ENCODE data around the gene PUS7L. TPM values are rescaled to one million over a fixed set of nuclear protein-coding genes. Genes with fewer than 3 reads are reported as not detected.
A peak's percentile ranks its signal among the peaks of the same experiment; 100 is the strongest.
"Not testable (repeated sequence)": the region's sequence is repeated elsewhere in the genome, so short reads cannot be mapped to it uniquely, and the experiment has no call there.

The PUS7L gene
- total and polyA plus RNA-seq, 7 experiments from 2014 or later, result 14.0 to 39.0 (median 24.5) TPM

DNA sequence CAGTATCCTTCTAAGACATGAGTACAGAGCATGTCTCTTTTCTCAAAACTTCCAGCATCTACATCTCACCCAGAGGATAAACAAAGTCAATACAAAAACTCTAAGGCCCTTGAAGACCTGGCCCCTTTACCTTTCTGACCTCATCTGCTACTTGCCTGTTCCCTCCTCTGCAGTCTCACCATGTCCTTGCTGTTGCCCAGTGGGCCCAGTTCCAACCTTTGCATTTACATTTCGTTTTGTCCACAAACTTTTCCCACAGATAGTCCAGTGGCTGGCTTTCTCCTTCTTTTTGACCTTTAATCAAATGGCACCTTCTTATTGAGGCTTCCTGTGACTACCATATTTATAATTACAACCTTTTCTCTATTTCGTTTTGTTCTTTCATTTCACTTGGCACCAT, 1.8 kb upstream of the PUS7L start:
- Histone ChIP-seq H3K27me3 (ENCODE audit: control insufficient read depth in 2 of 2, insufficient read depth in 2 of 2, low read length in 2 of 2) (no peaks in the 10 kb centered on the region), H3K4me1 (ENCODE audit: control insufficient read depth in 2 of 2, insufficient read depth in 2 of 2, low read length in 2 of 2) (peaks cover 39 to 41% of the 10 kb centered on the region in 2 donors), H3K9me3 (ENCODE audit: control insufficient read depth in 2 of 3, low read length in 3 of 3) (no peaks in the 10 kb centered on the region), H3K36me3 (ENCODE audit: control insufficient read depth in 2 of 3, insufficient read depth in 3 of 3, low read length in 3 of 3) (no peaks in the 10 kb centered on the region), H3K4me3 (ENCODE audit: low read length) (peak overlapping the region; percentile 78), H3K27ac (ENCODE audit: low read depth, low read length) (peak overlapping the region; percentile 86)
- ChIA-PET POLR2A (interaction anchor here (1.0 to 7.3 kb wide), 3 partner anchors 46 to 75 kb away, joined by 3 to 76 read pairs (median 16); partner anchors contain the start of genes TMEM117 and TWF1), CTCF (interaction anchor here (1.8 kb wide), 1 partner anchor 46 kb away, joined by 6 read pairs; the partner anchor contains the start of gene TWF1)
- Mint-ChIP-seq H3K9me3 (peaks cover 0 to 5% (median 0%) of the 10 kb centered on the region in 11 donors), H3K27me3 (no peaks in the 10 kb centered on the region), H3K4me3 (peak overlapping the region; percentile 88 to 99 (median 97)), H3K36me3 (peaks cover 4 to 35% (median 13%) of the 10 kb centered on the region in 5 donors), H3K27ac (peak overlapping the region; percentile 84 to 99 (median 99)), H3K4me1 (peaks cover 49 to 78% (median 75%) of the 10 kb centered on the region in 7 donors)
- DNase-seq, result no peak
- ATAC-seq, result no peak
- intact Hi-C loops (cut with micrococcal nuclease), result no loop called here

DNA sequence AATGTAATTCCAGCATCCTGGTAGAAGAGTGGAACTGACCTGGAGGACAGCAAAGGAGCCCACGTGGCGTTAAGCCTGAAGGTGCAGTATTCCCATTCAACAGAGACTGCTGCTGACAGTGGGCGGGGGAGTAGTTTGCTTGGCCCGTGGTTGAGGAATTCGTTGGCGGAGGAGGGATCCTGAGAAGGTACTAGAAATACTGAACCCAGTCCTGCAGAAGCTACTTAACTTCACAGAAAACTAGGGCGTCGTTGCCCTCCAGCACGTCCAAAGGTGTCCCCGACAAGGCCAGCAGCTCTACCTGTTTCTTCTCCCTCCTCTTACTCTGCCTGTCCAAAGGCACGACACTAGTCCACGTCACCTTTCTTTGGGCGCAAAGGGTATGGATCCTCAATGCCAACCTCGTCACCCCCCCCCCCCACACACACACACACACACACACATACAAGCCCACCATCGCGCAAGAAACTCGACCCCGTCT, 303 bp downstream of the PUS7L start:
- peaks cover 0 to 5% (median 0%) of the 10 kb centered on the region in 3 experiments for H3K36me3 ChIP-seq (ENCODE audit: control insufficient read depth in 2 of 3, insufficient read depth in 3 of 3, low read length in 3 of 3)
- H3K27ac ChIP-seq (ENCODE audit: low read depth, low read length), result peak overlapping the region; percentile 86
- CTCF ChIA-PET, result interaction anchor here (0.7 to 1.4 kb wide), 3 partner anchors 23 to 124 kb away, joined by 4 to 6 read pairs (median 4); no protein-coding TSS in a partner anchor
- peak overlapping the region; percentile 78 for H3K4me3 ChIP-seq (ENCODE audit: low read length)
- POLR2A ChIA-PET, result interaction anchor here (0.6 to 7.3 kb wide), 6 partner anchors 18 to 77 kb away, joined by 3 to 76 read pairs (median 7); partner anchors contain the start of genes TMEM117 and TWF1
- intact Hi-C loops (cut with micrococcal nuclease), result loop anchor here (1.0 to 10.0 kb wide), 10 partner anchors 48 to 1971 kb away; partner anchors contain the start of genes ARID2 (in 2 of the 2), TMEM117 (in 2 of the 2), TWF1 (in 2 of the 2) and ANO6 (in 1 of the 2)
- DNase-seq, result peak in 3 of 9 donors; percentile 14 to 43 (median 38)
- Mint-ChIP-seq H3K27ac (peak overlapping the region; percentile 84 to 99 (median 99)), H3K27me3 (no peaks in the 10 kb centered on the region), H3K36me3 (peaks cover 4 to 38% (median 32%) of the 10 kb centered on the region in 5 donors), H3K4me1 (peaks cover 54 to 89% (median 86%) of the 10 kb centered on the region in 7 donors), H3K4me3 (peak overlapping the region; percentile 88 to 99 (median 97)), H3K9me3 (peaks cover 0 to 16% (median 0%) of the 10 kb centered on the region in 11 donors)
- no peaks in the 10 kb centered on the region for H3K9me3 ChIP-seq (ENCODE audit: control insufficient read depth in 2 of 3, low read length in 3 of 3)
- H3K27me3 ChIP-seq (ENCODE audit: control insufficient read depth in 2 of 2, insufficient read depth in 2 of 2, low read length in 2 of 2), result no peaks in the 10 kb centered on the region
- peak; percentile 9 for ATAC-seq
- H3K4me1 ChIP-seq (ENCODE audit: control insufficient read depth in 2 of 2, insufficient read depth in 2 of 2, low read length in 2 of 2), result peaks cover 40 to 41% of the 10 kb centered on the region in 2 donors

DNA sequence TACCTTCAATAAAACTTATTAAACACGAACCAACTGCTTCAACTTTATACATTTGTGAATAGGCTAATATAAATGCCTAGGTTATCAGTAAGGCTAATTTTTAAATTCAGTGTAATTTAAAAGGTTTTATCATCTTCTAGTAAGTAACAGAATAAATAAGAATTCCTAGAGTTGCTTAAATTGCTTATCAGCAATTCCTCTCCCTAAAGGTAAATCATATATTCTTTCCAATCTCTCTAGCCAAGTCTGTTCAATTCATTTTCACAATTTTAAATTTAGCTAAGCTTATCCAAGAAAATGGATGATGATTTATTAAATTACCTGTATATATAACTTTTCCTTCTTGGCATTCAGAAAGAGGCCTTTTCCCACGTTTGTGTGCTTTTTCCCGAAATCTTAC, 4.6 kb downstream of the PUS7L start:
- Histone ChIP-seq H3K36me3 (ENCODE audit: control insufficient read depth in 2 of 3, insufficient read depth in 3 of 3, low read length in 3 of 3) (peaks cover 0 to 9% (median 0%) of the 10 kb centered on the region in 3 experiments), H3K4me3 (ENCODE audit: low read length) (no peak overlapping the region), H3K4me1 (ENCODE audit: control insufficient read depth in 2 of 2, insufficient read depth in 2 of 2, low read length in 2 of 2) (peaks cover 7 to 14% of the 10 kb centered on the region in 2 donors), H3K27ac (ENCODE audit: low read depth, low read length) (no peak overlapping the region), H3K9me3 (ENCODE audit: control insufficient read depth in 2 of 3, low read length in 3 of 3) (peaks cover 0 to 4% (median 0%) of the 10 kb centered on the region in 3 experiments), H3K27me3 (ENCODE audit: control insufficient read depth in 2 of 2, insufficient read depth in 2 of 2, low read length in 2 of 2) (no peaks in the 10 kb centered on the region)
- H3K4me3 Mint-ChIP-seq, result peak overlapping the region in 1 of 10 donors; percentile 46
- H3K27me3 Mint-ChIP-seq, result no peaks in the 10 kb centered on the region
- peaks cover 9 to 57% (median 54%) of the 10 kb centered on the region in 5 donors for H3K36me3 Mint-ChIP-seq
- peaks cover 27 to 72% (median 67%) of the 10 kb centered on the region in 7 donors for H3K4me1 Mint-ChIP-seq
- intact Hi-C loops (cut with micrococcal nuclease), result loop anchor here in 1 of 2 donors (10.0 kb wide), 2 partner anchors 1429 to 1609 kb away; partner anchors contain the start of genes GXYLT1, PPHLN1 and ZCRB1
- CTCF ChIA-PET, result no interaction called here
- no peak overlapping the region for H3K27ac Mint-ChIP-seq
- POLR2A ChIA-PET, result interaction anchor here (0.5 kb wide), 1 partner anchor 58 kb away, joined by 3 read pairs; no protein-coding TSS in a partner anchor
- DNase-seq (no peak), ATAC-seq (no peak)
- peaks cover 3 to 27% (median 5%) of the 10 kb centered on the region in 11 donors for H3K9me3 Mint-ChIP-seq

DNA sequence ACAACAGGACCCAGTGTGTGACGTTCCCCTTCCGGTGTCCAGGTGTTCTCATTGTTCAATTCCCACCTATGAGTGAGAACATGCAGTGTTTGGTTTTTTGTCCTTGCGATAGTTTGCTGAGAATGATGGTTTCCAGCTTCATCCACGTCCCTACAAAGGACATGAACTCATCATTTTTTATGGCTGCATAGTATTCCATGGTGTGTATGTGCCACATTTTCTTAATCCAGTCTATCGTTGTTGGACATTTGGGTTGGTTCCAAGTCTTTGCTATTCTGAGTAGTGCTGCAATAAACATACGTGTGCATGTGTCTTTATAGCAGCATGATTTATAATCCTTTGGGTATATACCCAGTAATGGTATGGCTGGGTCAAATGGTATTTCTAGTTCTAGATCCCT, 7.2 kb downstream of the PUS7L start:
- H3K36me3 ChIP-seq (ENCODE audit: control insufficient read depth in 2 of 3, insufficient read depth in 3 of 3, low read length in 3 of 3); H3K4me3 Mint-ChIP-seq; H3K9me3 ChIP-seq (ENCODE audit: control insufficient read depth in 2 of 3, low read length in 3 of 3); CTCF ChIA-PET; ATAC-seq; H3K4me3 ChIP-seq (ENCODE audit: low read length); H3K27ac Mint-ChIP-seq; POLR2A ChIA-PET; DNase-seq; H3K27me3 Mint-ChIP-seq; H3K4me1 ChIP-seq (ENCODE audit: control insufficient read depth in 2 of 2, insufficient read depth in 2 of 2, low read length in 2 of 2); H3K27ac ChIP-seq (ENCODE audit: low read depth, low read length); H3K27me3 ChIP-seq (ENCODE audit: control insufficient read depth in 2 of 2, insufficient read depth in 2 of 2, low read length in 2 of 2): not testable (repeated sequence)
- Mint-ChIP-seq H3K4me1 (peaks cover 20 to 53% (median 46%) of the 10 kb centered on the region in 7 donors), H3K9me3 (peaks cover under 1 to 27% (median 5%) of the 10 kb centered on the region in 11 donors), H3K36me3 (peaks cover 6 to 62% (median 57%) of the 10 kb centered on the region in 5 donors)
- intact Hi-C loops (cut with micrococcal nuclease), result loop anchor here in 1 of 2 donors (10.0 kb wide), 2 partner anchors 1427 to 1607 kb away; partner anchors contain the start of genes GXYLT1, PPHLN1 and ZCRB1

DNA sequence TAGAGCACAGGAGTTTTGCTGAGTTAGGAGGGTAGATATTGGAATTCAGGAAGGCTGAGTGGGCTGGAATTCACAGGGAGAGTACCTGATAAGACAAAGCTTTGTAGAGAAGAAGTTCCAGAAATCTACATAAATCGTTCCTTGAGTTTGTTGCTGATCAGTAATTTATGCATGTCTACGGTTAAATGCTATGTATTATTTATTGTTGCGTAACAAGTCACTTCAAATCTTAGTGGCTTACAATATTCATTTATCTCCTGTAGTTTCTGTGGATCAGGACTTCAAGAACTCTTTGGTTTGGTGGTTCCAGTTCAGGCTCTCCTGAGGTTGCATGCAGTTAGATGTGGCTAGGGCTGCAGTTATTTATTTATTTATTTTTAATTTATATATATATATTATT, 7.8 kb downstream of the PUS7L start:
- H3K27me3 ChIP-seq (ENCODE audit: control insufficient read depth in 2 of 2, insufficient read depth in 2 of 2, low read length in 2 of 2), result no peaks in the 10 kb centered on the region
- H3K27ac Mint-ChIP-seq, result no peak overlapping the region
- ATAC-seq (no peak), DNase-seq (no peak)
- H3K4me3 Mint-ChIP-seq, result no peak overlapping the region
- intact Hi-C loops (cut with micrococcal nuclease), result loop anchor here in 1 of 2 donors (10.0 kb wide), 2 partner anchors 1426 to 1606 kb away; partner anchors contain the start of genes GXYLT1, PPHLN1 and ZCRB1
- POLR2A ChIA-PET, result no interaction called here
- peaks cover 0 to 6% of the 10 kb centered on the region in 2 donors for H3K4me1 ChIP-seq (ENCODE audit: control insufficient read depth in 2 of 2, insufficient read depth in 2 of 2, low read length in 2 of 2)
- H3K9me3 Mint-ChIP-seq, result peaks cover 0 to 27% (median 5%) of the 10 kb centered on the region in 11 donors
- H3K27me3 Mint-ChIP-seq, result no peaks in the 10 kb centered on the region
- no peak overlapping the region for H3K4me3 ChIP-seq (ENCODE audit: low read length)
- H3K9me3 ChIP-seq (ENCODE audit: control insufficient read depth in 2 of 3, low read length in 3 of 3), result peaks cover 0 to 4% (median 0%) of the 10 kb centered on the region in 3 experiments
- H3K4me1 Mint-ChIP-seq, result peaks cover 14 to 47% (median 41%) of the 10 kb centered on the region in 7 donors
- no peak overlapping the region for H3K27ac ChIP-seq (ENCODE audit: low read depth, low read length)
- CTCF ChIA-PET, result no interaction called here
- H3K36me3 ChIP-seq (ENCODE audit: control insufficient read depth in 2 of 3, insufficient read depth in 3 of 3, low read length in 3 of 3), result peaks cover 0 to 10% (median 0%) of the 10 kb centered on the region in 3 experiments
- peaks cover 5 to 64% (median 53%) of the 10 kb centered on the region in 5 donors for H3K36me3 Mint-ChIP-seq

DNA sequence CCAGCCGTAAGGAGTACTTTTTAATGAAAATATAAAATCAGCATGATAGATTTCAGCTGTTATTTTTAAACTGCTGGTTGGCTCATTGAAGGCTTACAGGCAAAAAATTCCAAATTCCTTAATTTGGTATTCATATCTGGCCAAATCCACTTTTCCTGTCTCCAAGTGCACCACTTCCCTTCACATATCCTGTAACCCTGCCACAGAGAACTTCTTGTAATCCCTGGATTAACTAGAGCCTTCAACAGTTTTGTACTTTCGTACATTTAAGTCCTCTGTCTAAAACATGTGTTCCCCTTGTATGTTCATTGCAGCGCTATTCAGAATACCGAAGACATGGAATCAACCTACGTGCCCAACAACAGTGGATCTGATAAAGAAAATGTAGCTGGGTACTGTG, 9.6 kb downstream of the PUS7L start:
- H3K27me3 Mint-ChIP-seq, result no peaks in the 10 kb centered on the region
- Histone ChIP-seq H3K9me3 (ENCODE audit: control insufficient read depth in 2 of 3, low read length in 3 of 3) (peaks cover 0 to 4% (median 0%) of the 10 kb centered on the region in 3 experiments), H3K27ac (ENCODE audit: low read depth, low read length) (no peak overlapping the region), H3K27me3 (ENCODE audit: control insufficient read depth in 2 of 2, insufficient read depth in 2 of 2, low read length in 2 of 2) (no peaks in the 10 kb centered on the region), H3K36me3 (ENCODE audit: control insufficient read depth in 2 of 3, insufficient read depth in 3 of 3, low read length in 3 of 3) (peaks cover 0 to 16% (median 0%) of the 10 kb centered on the region in 3 experiments), H3K4me3 (ENCODE audit: low read length) (no peak overlapping the region), H3K4me1 (ENCODE audit: control insufficient read depth in 2 of 2, insufficient read depth in 2 of 2, low read length in 2 of 2) (peaks cover 0 to 3% of the 10 kb centered on the region in 2 donors)
- CTCF ChIA-PET, result no interaction called here
- no peak overlapping the region for H3K4me3 Mint-ChIP-seq
- ATAC-seq, result no peak
- no peak for DNase-seq
- peaks cover 12 to 29% (median 24%) of the 10 kb centered on the region in 7 donors for H3K4me1 Mint-ChIP-seq
- H3K27ac Mint-ChIP-seq, result no peak overlapping the region
- peaks cover 5 to 65% (median 52%) of the 10 kb centered on the region in 5 donors for H3K36me3 Mint-ChIP-seq
- H3K9me3 Mint-ChIP-seq, result peaks cover 0 to 17% (median 5%) of the 10 kb centered on the region in 11 donors
- POLR2A ChIA-PET, result no interaction called here
- intact Hi-C loops (cut with micrococcal nuclease), result no loop called here
